ENCODE results near the gene FOXJ2.
A peak's percentile ranks its signal among the peaks of the same experiment; 100 is the strongest.
"Not testable (repeated sequence)": the region's sequence is repeated elsewhere in the genome, so short reads cannot be mapped to it uniquely, and the experiment has no call there.

Gene FOXJ2

DNA sequence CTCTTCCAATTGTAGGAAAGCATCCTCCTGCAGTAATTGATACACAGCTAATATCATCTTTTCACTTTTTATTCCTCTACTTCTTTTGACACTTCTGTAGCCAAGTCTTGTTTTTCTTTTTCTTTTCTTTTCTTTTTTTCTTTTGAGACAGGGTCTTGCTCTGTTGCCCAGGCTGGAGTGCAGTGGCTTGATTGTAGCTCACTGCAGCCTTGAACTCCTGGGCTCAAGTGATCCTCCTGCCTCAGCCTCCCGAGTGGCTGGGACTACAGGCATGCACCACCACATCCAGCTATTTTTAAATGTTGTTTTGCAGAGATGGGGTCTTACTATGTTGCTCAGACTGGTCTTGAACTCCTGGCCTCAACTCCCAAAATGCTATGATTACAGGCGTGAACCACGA is 39.3 kb downstream of the FOXJ2 start:
- DNase-seq, result not testable (repeated sequence)

DNA sequence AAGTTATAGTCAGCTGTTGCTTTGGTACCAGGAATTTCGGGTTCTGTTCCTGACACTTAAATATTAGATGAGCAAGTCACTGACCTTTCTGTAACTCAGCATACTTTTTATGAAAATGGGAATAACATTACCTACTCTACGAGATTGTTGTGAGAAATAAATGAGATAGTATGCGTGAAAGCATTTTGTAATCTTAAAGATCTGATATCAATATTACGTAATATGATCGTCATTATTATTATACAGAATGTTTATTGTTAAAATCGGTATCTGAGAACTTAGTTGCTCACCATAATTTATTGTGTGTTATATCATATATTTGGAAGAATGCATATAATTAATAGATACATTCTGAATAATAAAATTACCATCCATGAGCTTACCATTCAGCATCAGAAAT is 43.4 kb downstream of the FOXJ2 start:
- DNase-seq, result no peak

DNA sequence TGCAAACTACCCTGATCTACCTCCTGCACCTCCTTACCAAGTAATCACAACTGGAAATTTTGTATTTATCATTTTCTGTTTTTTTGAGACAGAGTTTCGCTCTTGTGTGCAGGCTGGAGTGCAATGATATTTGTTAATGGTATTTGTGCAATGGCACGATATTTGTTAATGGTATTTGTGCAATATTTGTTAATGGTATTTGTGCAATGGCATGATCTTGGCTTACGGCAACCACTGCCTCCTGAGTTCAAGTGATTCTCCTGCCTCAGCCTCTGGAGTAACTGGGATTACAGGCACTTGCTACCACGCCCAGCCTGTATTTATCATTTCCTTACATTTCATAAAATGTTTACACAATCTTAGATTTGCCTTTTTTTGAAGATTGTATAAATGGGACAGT is 43.9 kb downstream of the FOXJ2 start:
- no peak for DNase-seq

DNA sequence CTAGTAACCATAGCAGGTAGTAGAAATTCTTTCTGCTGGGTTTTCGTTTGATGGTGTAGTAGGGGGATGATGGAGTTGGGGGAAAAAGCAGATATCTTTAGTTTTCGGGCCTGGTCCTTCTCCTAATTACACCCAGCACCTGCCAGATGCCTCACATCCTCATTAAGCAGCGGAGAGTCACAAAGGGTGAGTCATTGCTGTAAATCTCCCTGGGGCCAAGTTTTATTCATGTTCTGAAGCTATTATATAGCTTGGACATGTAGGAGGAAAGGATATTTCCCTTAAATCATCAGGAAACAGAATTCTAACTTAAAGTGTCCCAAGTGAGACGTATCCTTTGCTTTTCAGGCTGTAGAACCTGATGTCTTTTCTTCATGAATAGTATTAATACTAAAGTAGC is 44.7 kb downstream of the FOXJ2 start:
- DNase-seq, result no peak

DNA sequence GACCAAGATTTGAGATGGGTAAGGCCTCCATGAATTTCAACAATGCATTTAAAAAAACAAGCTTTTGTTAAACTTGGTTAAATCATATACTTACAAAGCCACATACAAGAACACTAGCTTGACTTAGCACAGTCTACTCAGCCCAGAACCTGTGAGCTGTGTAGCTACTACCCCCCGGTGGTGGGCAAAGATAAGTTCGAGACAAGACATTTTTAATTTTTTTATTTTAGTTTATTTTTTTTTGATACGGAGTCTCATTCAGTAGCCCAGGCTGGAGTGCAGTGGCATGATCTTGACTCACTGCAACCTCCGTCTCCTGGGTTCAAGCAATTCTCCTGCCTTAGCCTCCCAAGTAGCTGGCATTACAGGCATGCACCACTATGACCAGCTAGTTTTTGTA is 45.9 kb downstream of the FOXJ2 start:
- DNase-seq, result no peak

DNA sequence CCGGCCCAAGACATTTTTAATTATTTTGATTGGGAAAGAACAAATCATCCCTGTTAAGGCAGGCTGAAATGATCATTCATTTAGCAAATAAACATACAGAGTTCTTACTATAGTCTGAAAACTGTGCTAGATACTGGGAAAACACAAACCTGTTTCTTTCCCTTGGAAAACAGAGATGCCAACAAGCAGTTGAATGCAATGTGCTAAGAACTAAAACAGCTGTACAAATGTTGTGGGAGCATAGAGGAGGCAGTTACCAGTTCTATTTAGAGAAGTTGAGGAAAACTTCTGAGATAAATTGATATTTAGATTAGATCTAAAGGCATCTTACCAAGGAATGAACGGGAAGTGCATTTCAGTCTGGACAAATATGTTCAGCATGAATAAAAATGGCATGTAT is 46.4 kb downstream of the FOXJ2 start:
- no peak for DNase-seq

DNA sequence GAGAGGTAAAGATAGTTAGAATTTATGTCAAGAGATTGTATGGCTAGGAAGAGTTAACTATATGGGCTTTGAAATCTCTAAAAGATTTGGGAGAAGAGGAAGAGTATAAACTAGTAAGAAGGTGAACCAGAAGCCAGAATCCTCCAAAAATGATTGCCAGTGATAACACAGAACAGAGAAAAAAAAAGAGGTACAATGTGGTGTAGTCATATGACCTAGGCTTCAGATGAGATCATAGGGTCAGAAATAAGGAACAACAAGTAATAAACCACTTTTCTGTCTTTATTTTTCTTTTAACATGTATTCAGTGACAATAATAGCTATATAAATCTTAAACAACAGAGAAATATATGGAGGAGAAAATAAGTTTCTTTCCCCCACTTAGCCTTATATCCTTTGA is 47.6 kb downstream of the FOXJ2 start:
- DNase-seq, result no peak

DNA sequence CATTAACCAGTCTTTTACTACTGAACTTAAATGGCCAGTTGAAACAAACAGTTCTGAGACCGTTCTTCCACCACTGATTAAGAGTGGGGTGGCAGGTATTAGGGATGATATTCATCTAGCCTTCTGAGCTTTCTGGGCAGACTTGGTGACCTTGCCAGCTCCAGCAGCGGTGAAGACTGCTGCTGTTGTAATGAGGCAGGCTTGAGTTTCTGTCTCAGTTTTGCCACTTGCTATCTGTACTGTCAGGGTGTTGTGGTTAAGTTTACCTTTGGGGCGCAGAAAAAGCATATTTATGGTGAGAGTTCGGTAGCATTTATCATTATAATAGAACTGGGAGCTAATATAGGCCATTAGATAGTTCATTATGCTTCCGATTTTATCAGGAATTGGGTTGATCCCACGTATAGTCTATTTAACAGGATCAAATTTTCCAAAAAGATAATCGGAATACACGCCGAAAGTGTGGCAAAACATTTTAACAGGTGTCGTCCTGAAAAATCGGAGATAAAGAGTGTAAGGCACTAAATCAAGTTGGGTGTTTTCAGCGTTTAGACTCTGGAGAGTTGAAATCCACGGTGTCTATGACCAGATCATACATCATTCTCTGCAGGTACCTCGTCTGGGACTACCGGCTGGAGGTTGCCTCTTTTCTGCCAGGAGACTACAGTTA is 48.9 kb downstream of the FOXJ2 start:
- DNase-seq, result peak; percentile 62

DNA sequence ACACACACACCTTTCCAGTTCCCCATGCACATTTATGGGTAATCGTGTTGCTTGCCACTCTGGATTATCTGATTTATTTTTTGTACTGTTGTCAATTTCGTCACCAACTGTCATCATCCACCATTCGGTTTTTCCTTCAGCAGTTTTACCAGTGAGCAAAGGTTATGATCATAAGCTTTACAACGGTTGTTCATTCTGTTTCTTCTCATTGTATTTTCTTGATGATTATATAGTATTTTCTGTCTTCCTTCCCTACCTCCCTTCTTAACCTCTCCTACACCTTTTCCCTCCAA is 50.2 kb downstream of the FOXJ2 start:
- no peak for DNase-seq

DNA sequence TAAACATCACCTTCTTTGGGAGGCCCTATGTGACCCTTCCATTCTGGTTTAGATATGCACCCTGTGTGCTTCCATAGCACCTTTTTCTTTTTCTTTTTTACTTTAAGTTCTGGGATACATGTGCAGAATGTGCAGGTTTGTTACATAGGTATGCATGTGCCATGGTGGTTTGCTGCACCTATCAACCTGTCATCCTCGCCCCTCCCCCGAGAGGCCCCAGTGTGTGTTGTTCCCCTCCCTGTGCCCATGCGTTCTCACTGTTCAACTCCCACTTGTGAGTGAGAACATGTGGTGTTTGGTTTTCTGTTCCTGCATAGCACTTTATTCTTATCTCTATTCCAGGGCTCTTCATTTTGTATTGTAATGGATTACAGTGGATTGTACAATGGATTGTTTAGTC is 51.8 kb downstream of the FOXJ2 start:
- not testable (repeated sequence) for DNase-seq

DNA sequence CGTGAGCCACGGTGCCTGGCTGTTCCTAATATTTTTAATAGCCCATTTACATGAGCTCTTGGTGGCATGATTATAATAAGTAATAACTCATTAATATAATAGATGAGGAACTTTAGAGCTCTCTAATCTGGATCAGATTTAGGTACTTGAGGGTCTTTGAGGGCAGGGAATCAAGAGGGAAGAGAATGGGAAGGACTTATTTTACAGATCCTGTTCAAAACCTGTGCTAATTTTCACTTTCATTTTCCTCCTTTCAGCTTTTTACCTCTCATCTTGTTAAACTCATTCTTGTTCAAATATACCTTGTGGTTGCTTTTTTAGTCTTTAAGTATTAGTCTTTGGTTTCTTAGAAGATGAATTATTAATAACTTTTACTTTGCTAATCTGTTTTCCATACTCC is 55.1 kb downstream of the FOXJ2 start:
- no peak for DNase-seq

DNA sequence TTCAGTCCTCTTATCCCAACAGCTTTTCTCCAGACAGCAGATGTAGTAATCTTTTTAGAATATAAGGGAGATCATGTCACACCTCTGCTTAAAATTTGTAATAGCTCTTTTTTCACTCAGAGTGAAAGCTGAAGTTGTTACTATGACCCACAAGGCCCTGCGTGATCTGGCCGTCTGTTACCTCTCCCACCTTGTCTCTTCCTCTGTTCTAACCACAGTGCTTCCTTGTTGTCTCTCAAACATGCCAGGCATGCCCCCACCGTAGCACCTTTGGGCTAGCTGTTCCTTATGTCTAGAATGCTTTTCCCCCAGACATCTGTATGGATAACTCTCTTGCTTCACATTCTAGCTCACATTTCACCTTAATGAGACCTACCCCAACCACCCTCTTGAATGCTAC is 56.1 kb downstream of the FOXJ2 start:
- no peak for DNase-seq

DNA sequence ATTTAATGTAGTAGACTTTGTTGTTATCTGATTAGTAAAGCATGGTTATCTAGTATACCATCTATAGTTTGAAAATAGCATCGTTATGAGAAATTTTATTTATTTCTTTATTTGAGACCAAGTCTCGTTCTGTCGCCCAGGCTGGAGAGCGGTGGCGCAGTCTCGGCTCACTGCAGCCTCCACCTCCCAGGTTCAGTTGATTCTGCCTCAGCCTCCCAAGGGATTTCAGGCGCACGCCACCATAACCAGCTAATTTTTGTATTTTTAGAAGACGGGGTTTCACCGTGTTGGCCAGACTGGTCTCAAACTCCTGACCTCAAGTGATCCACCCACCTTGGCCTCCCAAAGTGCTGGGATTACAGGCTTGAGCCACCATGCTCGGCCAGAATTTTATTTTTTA is 56.8 kb downstream of the FOXJ2 start:
- not testable (repeated sequence) for DNase-seq

DNA sequence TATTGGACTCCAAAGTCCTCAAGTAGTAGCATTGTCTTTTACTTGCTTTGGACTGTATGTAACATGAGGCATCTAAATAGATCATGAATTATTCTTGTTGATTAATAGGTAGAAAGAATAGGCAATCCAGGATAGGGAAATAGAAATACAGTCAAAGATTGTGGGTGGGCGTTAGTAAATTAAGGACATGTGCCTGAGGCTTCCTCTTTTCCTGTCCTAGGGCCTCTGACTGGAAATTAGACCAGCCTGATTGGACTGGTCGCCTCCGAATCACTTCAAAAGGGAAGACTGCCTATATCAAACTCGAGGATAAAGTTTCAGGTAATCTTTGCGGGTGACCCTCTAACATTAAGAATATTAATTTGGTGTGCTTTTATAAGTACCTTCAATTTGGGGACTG is 57.2 kb downstream of the FOXJ2 start:
- DNase-seq, result no peak

DNA sequence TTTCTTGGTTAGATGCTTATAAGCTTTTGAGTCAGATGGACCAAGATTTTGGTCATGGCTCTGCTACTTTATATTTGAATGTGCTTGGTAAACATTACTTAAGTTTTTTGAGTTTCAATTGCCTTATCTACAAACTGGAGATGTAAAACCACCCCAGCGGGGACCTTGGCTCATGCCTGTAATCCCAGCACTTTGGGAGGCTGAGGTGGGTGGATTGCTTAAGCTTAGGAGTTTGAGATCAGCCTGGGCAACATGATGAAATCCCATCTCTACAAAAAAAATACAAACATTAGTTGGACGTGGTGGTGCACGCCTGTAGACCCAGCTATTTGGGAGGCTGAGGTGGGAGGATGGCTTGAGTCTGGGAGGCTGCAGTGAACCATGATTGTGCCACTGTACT is 60.8 kb downstream of the FOXJ2 start:
- no peak for DNase-seq

DNA sequence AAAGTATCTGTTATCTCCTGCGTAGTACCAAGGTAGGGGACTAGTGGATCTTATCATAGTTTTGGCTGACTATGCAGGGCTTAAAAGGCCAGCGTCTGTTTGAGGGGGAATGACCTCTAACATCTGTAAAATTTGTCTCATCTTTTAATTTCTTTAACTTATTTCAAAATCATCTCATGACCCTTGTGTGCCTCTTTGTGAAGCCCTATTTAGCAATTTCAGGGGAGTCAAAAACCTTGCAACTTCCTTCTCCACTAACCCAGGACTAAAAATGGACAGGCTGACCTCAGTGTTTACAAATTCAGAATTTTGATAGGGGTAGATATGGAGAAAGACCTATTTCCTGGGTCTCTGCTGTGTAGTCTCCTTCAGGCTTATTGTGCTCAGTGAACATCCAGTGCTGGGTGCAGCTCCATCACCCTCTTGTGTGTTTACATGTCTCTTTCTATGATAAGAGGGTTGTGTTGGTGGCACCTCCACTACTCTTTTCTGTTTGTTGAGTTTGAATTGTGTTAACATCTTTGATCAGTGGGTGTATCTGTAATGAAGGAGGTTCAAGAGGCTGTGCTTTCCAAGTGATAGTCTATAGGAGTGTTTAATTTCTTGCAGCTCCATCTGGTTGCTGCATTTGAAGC is 63.9 kb downstream of the FOXJ2 start:
- DNase-seq, result no peak

DNA sequence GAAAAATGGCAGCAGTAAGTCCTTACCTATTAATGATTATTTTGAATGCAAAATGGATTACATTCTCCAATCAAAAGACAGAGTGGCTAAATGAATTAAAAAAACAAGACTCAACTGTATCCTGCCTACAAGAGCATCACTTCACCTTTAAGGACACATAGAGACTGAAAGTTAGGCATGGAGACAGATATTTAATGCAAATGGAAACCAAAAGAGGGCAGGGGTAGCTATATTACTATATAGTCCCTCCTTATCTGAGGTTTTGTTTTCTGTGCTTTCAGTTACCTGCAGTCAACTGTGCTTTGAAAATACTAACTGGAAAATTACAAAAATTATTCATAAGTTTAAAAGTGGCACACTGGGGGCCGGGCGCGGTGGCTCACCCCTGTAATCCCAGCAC is 66.7 kb downstream of the FOXJ2 start:
- no peak for DNase-seq
